K562 (cell line): ENCODE data around the gene PNPLA7. TPM values are rescaled to one million over a fixed set of nuclear protein-coding genes. Genes with fewer than 3 reads are reported as not detected.

ENCODE experiments used
- BRF1 ChIP-seq: IDR thresholded peaks from 3 replicates; pipeline ENCODE4 v1.6.1; 2011; ENCODE audit warnings: borderline replicate concordance, mild to moderate bottlenecking; ENCODE audit not compliant: insufficient read length; ENCODE audit errors: extremely low read depth
- CBFA2T2 ChIP-seq: fragments of 450-650 bp; conservative IDR thresholded peaks from 2 replicates; pipeline ENCODE4 v1.6.1; 2017; ENCODE audit warnings: mild to moderate bottlenecking
- CTCF ChIP-seq, 3 experiments: IDR thresholded peaks in 2 of 3; conservative IDR thresholded peaks in 1 of 3; 2 replicates each; pipeline ENCODE4 v1.5.1; 2011 to 2012; ENCODE audit warnings: low read length in 3 of 3, mild to moderate bottlenecking in 3 of 3, control low read depth in 2 of 3, improper control_type of control experiment in 1 of 3, inconsistent platforms in 1 of 3, low read depth in 1 of 3, mixed read lengths in 1 of 3, moderate library complexity in 1 of 3; ENCODE audit not compliant: insufficient read depth in 2 of 3
- ETS1 ChIP-seq: conservative IDR thresholded peaks from 2 replicates; pipeline ENCODE4 v1.6.1; 2011; ENCODE audit warnings: low read depth, mild to moderate bottlenecking, low read length; ENCODE audit not compliant: control insufficient read depth
- HINFP ChIP-seq: fragments of 450-650 bp; conservative IDR thresholded peaks from 2 replicates; pipeline ENCODE4 v1.6.1; 2016; ENCODE audit warnings: missing genetic modification characterization, low read depth, mild to moderate bottlenecking, control low read depth, missing compliant biosample characterization
- HNRNPL ChIP-seq: fragments of 200-400 bp; formaldehyde crosslinking; IDR thresholded peaks from 2 replicates; pipeline ENCODE4 v1.6.1; 2017; ENCODE audit warnings: low read depth, mild to moderate bottlenecking, low read length
- MAFF ChIP-seq: IDR thresholded peaks from 2 replicates; pipeline ENCODE4 v1.6.1; 2012; ENCODE audit warnings: low read length, improper control_type of control experiment
- MED1 ChIP-seq: sonication (generic); formaldehyde crosslinking; IDR thresholded peaks from 2 replicates; pipeline ENCODE4 v1.8.1; 2023; ENCODE audit warnings: missing genetic modification reagents, borderline replicate concordance
- RB1 ChIP-seq: fragments of 450-650 bp; IDR thresholded peaks from 2 replicates; pipeline ENCODE4 v1.6.1; 2017; ENCODE audit warnings: low read depth, mild to moderate bottlenecking
- RNF2 ChIP-seq: sonication (generic); IDR thresholded peaks from 2 replicates; pipeline ENCODE4 v1.6.1; 2016
- THRB ChIP-seq: fragments of 450-650 bp; formaldehyde crosslinking; conservative IDR thresholded peaks from 2 replicates; pipeline ENCODE4 v1.4.0; 2022; ENCODE audit warnings: mild to moderate bottlenecking, missing genetic modification characterization
- UBTF ChIP-seq, 2 experiments: IDR thresholded peaks; 2 replicates each; pipeline ENCODE4 v1.6.1; 2012; ENCODE audit warnings: improper control_type of control experiment in 2 of 2, low read depth in 2 of 2, low read length in 2 of 2, borderline replicate concordance in 1 of 2
- ZNF445 ChIP-seq: fragments of 250-450 bp; sonication (Bioruptor Pico); IDR thresholded peaks from 2 replicates; pipeline ENCODE4 v1.4.0; 2020; ENCODE audit warnings: low read depth, mild to moderate bottlenecking, moderate library complexity
- ZNF589 ChIP-seq: fragments of 200-800 bp; sonication (Bioruptor generic); IDR thresholded peaks from 2 replicates; pipeline ENCODE4 v1.6.1; 2016; ENCODE audit warnings: low read depth, missing genetic modification characterization, missing compliant biosample characterization
- ZSCAN29 ChIP-seq: fragments of 450-650 bp; IDR thresholded peaks from 2 replicates; pipeline ENCODE4 v1.6.1; 2017
- polyA plus RNA-seq, 8 experiments: library from polyadenylated mRNA; depleted of rRNA in 4 of 8; stranded (reverse) in 5 of 8; unstranded in 3 of 8; fragments of >200 nt; fragmentation: Nextera tagmentation in 2 of 8; fragmentation: Illumina TruSeq in 1 of 8; extraction: Ambion mirVana in 2 of 8; extraction: Trizol in 1 of 8; gene quantifications; 2 replicates each; pipeline versions ENCODE4 v1.2.1 to v1.2.3, GENCODE V29; 2011 to 2014; ENCODE audit warnings: inconsistent platforms in 1 of 8, missing spikeins in 1 of 8
- total RNA-seq, 7 experiments: library from RNA; depleted of rRNA in 6 of 7; stranded (reverse); fragments of >200 nt in 6 of 7; fragmentation: Illumina TruSeq in 2 of 7; extraction: Trizol in 2 of 7; gene quantifications; 2 replicates each; pipeline versions ENCODE4 v1.2.1 to v1.2.3, GENCODE V29; 2011 to 2021; ENCODE audit warnings: low replicate concordance in 1 of 7

PNPLA7 gene
- total and polyA plus RNA-seq, 9 of the 15 experiments (the other 6 are each of a cell fraction or from before 2014, with no cell fraction given): 0.01 to 0.85 (median 0.19) TPM; not detected in 1

GRCh38 chr9:137590469-137591383 is 40.5 kb upstream of the PNPLA7 start, which contains the start of gene ZMYND19 (continued):
- TF ChIP-seq UBTF (IDR thresholded peaks at IDR 0.05; ENCODE audit: borderline replicate concordance in 1 of 2, low read depth in 2 of 2, low read length in 2 of 2): no peak; a peak in 2 of 4 replicates
- TF ChIP-seq THRB (CRISPR knock-in tag): no peak
- TF ChIP-seq MAFF: no peak
- no peak for TF ChIP-seq BRF1
- peak in 2 of 3 experiments; percentile 15 to 31; a peak in 4 of 6 replicates for TF ChIP-seq CTCF (IDR thresholded peaks at IDR 0.05 in 2 of 3, conservative IDR thresholded peaks at IDR 0.05 in 1 of 3; ENCODE audit: insufficient read depth in 2 of 3, low read depth in 1 of 3, low read length in 3 of 3)
- TF ChIP-seq RB1: peak; percentile 56
- TF ChIP-seq RNF2: no peak
- no peak for TF ChIP-seq CBFA2T2
- TF ChIP-seq HINFP (tag): no peak
- no peak for TF ChIP-seq ZNF445 (CRISPR knock-in tag)
- TF ChIP-seq ZSCAN29: no peak
- no peak for TF ChIP-seq ZNF589 (CRISPR knock-in tag)
- TF ChIP-seq ETS1: peak; percentile 59; the same call in 1 of the 2 replicates
- no peak for TF ChIP-seq MED1 (CRISPR knock-in tag)
- no peak for TF ChIP-seq HNRNPL
